Measurements from ENCODE around the gene SMIM5. TPM values are rescaled to one million over a fixed set of nuclear protein-coding genes. Genes with fewer than 3 reads are reported as not detected.

SMIM5 gene
- total RNA-seq, 6 donors from 2014 or later: 1.9 to 7.3 (median 3.3) TPM

- H3K4me3 ChIP-seq: no peak overlapping the region
- H3K27me3 ChIP-seq: no peaks in the 10 kb centered on the region
- H3K4me1 ChIP-seq: peaks cover 10 to 59% (median 27%) of the 10 kb centered on the region in 4 donors
- TF ChIP-seq EP300 (IDR thresholded peaks at IDR 0.05): peak in 1 of 4 donors; percentile 35
- TF ChIP-seq POLR2A (IDR thresholded peaks at IDR 0.05): no peak
- TF ChIP-seq CTCF (IDR thresholded peaks at IDR 0.05): no peak
- no peak for TF ChIP-seq POLR2AphosphoS5 (IDR thresholded peaks at IDR 0.05)
- ATAC-seq (ENCODE audit: low FRiP score in 2 of 2): no peak
- no peaks in the 10 kb centered on the region for H3K9me3 ChIP-seq
- peak overlapping the region; percentile 57 to 80 (median 70) for H3K27ac ChIP-seq
- DNase-seq: peak in 1 of 2 donors; percentile 62
- peaks cover 0 to 13% (median 0%) of the 10 kb centered on the region in 4 donors for H3K36me3 ChIP-seq
- WGBS, 2 donors: 80 to 85% methylated on average over 13 to 17 of the region's 17 CpGs
Measured at GRCh38 chr17:75642784-75643642, 9.8 kb downstream of the SMIM5 start.

- H3K9me3 ChIP-seq: no peaks in the 10 kb centered on the region
- H3K36me3 ChIP-seq: peaks cover 0 to 15% (median 2%) of the 10 kb centered on the region in 4 donors
- H3K27ac ChIP-seq: peak overlapping the region in 3 of 4 donors; percentile 65 to 80 (median 75)
- WGBS, 2 donors: 95 to 98% methylated on average over 3 to 7 of the region's 7 CpGs
- H3K4me1 ChIP-seq: peaks cover 10 to 59% (median 27%) of the 10 kb centered on the region in 4 donors
- H3K4me3 ChIP-seq: no peak overlapping the region
- no peak for TF ChIP-seq POLR2AphosphoS5 (IDR thresholded peaks at IDR 0.05)
- DNase-seq: peak in 1 of 2 donors; percentile 22
- no peaks in the 10 kb centered on the region for H3K27me3 ChIP-seq
- ATAC-seq (ENCODE audit: low FRiP score in 2 of 2): no peak
Measured at GRCh38 chr17:75643643-75644017, 10.4 kb downstream of the SMIM5 start.

- Histone ChIP-seq H3K9me3 (no peaks in the 10 kb centered on the region), H3K27ac (peak overlapping the region; percentile 87 to 93 (median 91)), H3K4me3 (no peak overlapping the region), H3K36me3 (peaks cover 5 to 28% (median 15%) of the 10 kb centered on the region in 4 donors), H3K4me1 (peaks cover 10 to 49% (median 23%) of the 10 kb centered on the region in 4 donors), H3K27me3 (no peaks in the 10 kb centered on the region)
- no peak for TF ChIP-seq CTCF (IDR thresholded peaks at IDR 0.05)
- peak; percentile 49 to 54 for TF ChIP-seq POLR2AphosphoS5 (IDR thresholded peaks at IDR 0.05)
- TF ChIP-seq EP300 (IDR thresholded peaks at IDR 0.05): peak in 2 of 4 donors; percentile 90
- no peak for TF ChIP-seq POLR2A (IDR thresholded peaks at IDR 0.05)
- DNase-seq: peak in 1 of 2 donors; percentile 93
- 51 to 65% methylated on average over 7 of the region's 7 CpGs for WGBS, 2 donors
- ATAC-seq (ENCODE audit: low FRiP score in 2 of 2): peak; percentile 57 to 87
Measured at GRCh38 chr17:75645501-75645888, 12.3 kb downstream of the SMIM5 start.

GRCh38 chr17:75645889-75646637 lies 12.8 kb downstream of the SMIM5 start:
- no peak for TF ChIP-seq EP300 (IDR thresholded peaks at IDR 0.05)
- TF ChIP-seq POLR2AphosphoS5 (IDR thresholded peaks at IDR 0.05): peak; percentile 21 to 57
- TF ChIP-seq POLR2A (IDR thresholded peaks at IDR 0.05): peak in 2 of 4 donors; percentile 56
- TF ChIP-seq CTCF (IDR thresholded peaks at IDR 0.05): peak in 1 of 6 experiments; percentile 5
- Histone ChIP-seq H3K27ac (peak overlapping the region; percentile 87 to 93 (median 91)), H3K4me3 (no peak overlapping the region), H3K9me3 (no peaks in the 10 kb centered on the region), H3K4me1 (peaks cover 10 to 43% (median 23%) of the 10 kb centered on the region in 4 donors), H3K36me3 (peaks cover 7 to 28% (median 21%) of the 10 kb centered on the region in 4 donors), H3K27me3 (no peaks in the 10 kb centered on the region)
- DNase-seq (peak; percentile 79 to 91), ATAC-seq (ENCODE audit: low FRiP score in 2 of 2) (peak; percentile 81 to 93)
- 41 to 55% methylated on average over 9 to 16 of the region's 17 CpGs for WGBS, 2 donors

- WGBS, 2 donors: 84% methylated on average over 6 of the region's 6 CpGs; no CpG with 5 or more reads in 1 of the 2 donors
- no peak for DNase-seq
- no peak for TF ChIP-seq POLR2A (IDR thresholded peaks at IDR 0.05)
- TF ChIP-seq POLR2AphosphoS5 (IDR thresholded peaks at IDR 0.05): no peak
- no peak for TF ChIP-seq EP300 (IDR thresholded peaks at IDR 0.05)
- TF ChIP-seq CTCF (IDR thresholded peaks at IDR 0.05): no peak
- H3K36me3 ChIP-seq: peaks cover 11 to 27% (median 23%) of the 10 kb centered on the region in 4 donors
- peaks cover 10 to 38% (median 23%) of the 10 kb centered on the region in 4 donors for H3K4me1 ChIP-seq
- H3K27ac ChIP-seq: peak overlapping the region; percentile 87 to 93 (median 91)
- no peaks in the 10 kb centered on the region for H3K27me3 ChIP-seq
- H3K9me3 ChIP-seq: no peaks in the 10 kb centered on the region
- no peak overlapping the region for H3K4me3 ChIP-seq
- ATAC-seq (ENCODE audit: low FRiP score in 2 of 2): no peak
Measured at GRCh38 chr17:75646638-75646992, 13.4 kb downstream of the SMIM5 start.
